ENCODE results near the gene TMEM19. TPM values are rescaled to one million over a fixed set of nuclear protein-coding genes. Genes with fewer than 3 reads are reported as not detected.

The TMEM19 gene
- total RNA-seq, 4 donors from 2014 or later: 24.5 to 52.9 (median 43.5) TPM

GRCh38 chr12:71737197-71737596 is 51.3 kb downstream of the TMEM19 start:
- no peak for DNase-seq (ENCODE audit: low spot score in 2 of 2)
- 90% methylated on average over 1 of the region's 1 CpG for WGBS

GRCh38 chr12:71742998-71743397 is 57.1 kb downstream of the TMEM19 start:
- 0% methylated on average over 1 of the region's 1 CpG for whole genome bisulfite sequencing
- Histone ChIP-seq H3K27me3 (no peaks in the 10 kb centered on the region), H3K4me1 (no peaks in the 10 kb centered on the region), H3K36me3 (no peaks in the 10 kb centered on the region), H3K27ac (no peak overlapping the region), H3K4me3 (no peak overlapping the region), H3K9me3 (no peaks in the 10 kb centered on the region)
- TF ChIP-seq CTCF (IDR thresholded peaks at IDR 0.05) (no peak), EP300 (IDR thresholded peaks at IDR 0.05) (no peak), POLR2AphosphoS5 (IDR thresholded peaks at IDR 0.05) (no peak), POLR2A (IDR thresholded peaks at IDR 0.05) (no peak)
- no peak for DNase-seq (ENCODE audit: low spot score in 2 of 2)

More at GRCh38 chr12:71737197-71737596, 51.3 kb downstream of the TMEM19 start:
- no peaks in the 10 kb centered on the region for H3K27me3 ChIP-seq
- no peak overlapping the region for H3K4me3 ChIP-seq
- no peaks in the 10 kb centered on the region for H3K4me1 ChIP-seq
- TF ChIP-seq POLR2AphosphoS5 (IDR thresholded peaks at IDR 0.05): no peak
- no peak for TF ChIP-seq EP300 (IDR thresholded peaks at IDR 0.05)
- no peak for TF ChIP-seq CTCF (IDR thresholded peaks at IDR 0.05)
- TF ChIP-seq POLR2A (IDR thresholded peaks at IDR 0.05): no peak
- H3K27ac ChIP-seq: no peak overlapping the region
- H3K36me3 ChIP-seq: no peaks in the 10 kb centered on the region
- no peaks in the 10 kb centered on the region for H3K9me3 ChIP-seq

GRCh38 chr12:71744522-71745300 is 58.8 kb downstream of the TMEM19 start:
- Histone ChIP-seq H3K36me3 (no peaks in the 10 kb centered on the region), H3K27ac (no peak overlapping the region), H3K4me1 (no peaks in the 10 kb centered on the region), H3K4me3 (no peak overlapping the region), H3K27me3 (no peaks in the 10 kb centered on the region), H3K9me3 (no peaks in the 10 kb centered on the region)
- DNase-seq (ENCODE audit: low spot score in 2 of 2): no peak
- WGBS: 93% methylated on average over 5 of the region's 5 CpGs
- no peak for TF ChIP-seq POLR2A (IDR thresholded peaks at IDR 0.05)
- TF ChIP-seq POLR2AphosphoS5 (IDR thresholded peaks at IDR 0.05): no peak
- no peak for TF ChIP-seq EP300 (IDR thresholded peaks at IDR 0.05)
- TF ChIP-seq CTCF (IDR thresholded peaks at IDR 0.05): no peak

GRCh38 chr12:71746974-71747611 is 61.2 kb downstream of the TMEM19 start:
- H3K27me3 ChIP-seq: peaks cover 5% of the 10 kb centered on the region
- H3K9me3 ChIP-seq: no peaks in the 10 kb centered on the region
- 29% methylated on average over 4 of the region's 4 CpGs for WGBS
- H3K36me3 ChIP-seq: no peaks in the 10 kb centered on the region
- no peak for DNase-seq (ENCODE audit: low spot score in 2 of 2)
- H3K4me1 ChIP-seq: no peaks in the 10 kb centered on the region
- TF ChIP-seq EP300 (IDR thresholded peaks at IDR 0.05) (no peak), POLR2AphosphoS5 (IDR thresholded peaks at IDR 0.05) (no peak), POLR2A (IDR thresholded peaks at IDR 0.05) (no peak), CTCF (IDR thresholded peaks at IDR 0.05) (peak; percentile 61 to 65)
- no peak overlapping the region for H3K27ac ChIP-seq
- H3K4me3 ChIP-seq: no peak overlapping the region

GRCh38 chr12:71748081-71748850 is 62.4 kb downstream of the TMEM19 start:
- Histone ChIP-seq H3K4me1 (no peaks in the 10 kb centered on the region), H3K9me3 (no peaks in the 10 kb centered on the region), H3K4me3 (no peak overlapping the region), H3K27ac (no peak overlapping the region), H3K27me3 (peaks cover 5% of the 10 kb centered on the region), H3K36me3 (no peaks in the 10 kb centered on the region)
- no peak for DNase-seq (ENCODE audit: low spot score in 2 of 2)
- WGBS: 60% methylated on average over 5 of the region's 5 CpGs
- TF ChIP-seq POLR2AphosphoS5 (IDR thresholded peaks at IDR 0.05) (no peak), POLR2A (IDR thresholded peaks at IDR 0.05) (no peak), CTCF (IDR thresholded peaks at IDR 0.05) (no peak), EP300 (IDR thresholded peaks at IDR 0.05) (no peak)
